IMR-90 (cell line): Measurements from ENCODE around the gene AMOTL2. TPM values are rescaled to one million over a fixed set of nuclear protein-coding genes. Genes with fewer than 3 reads are reported as not detected.

ENCODE experiments used
- CTCF ChIP-seq: conservative IDR thresholded peaks from 2 replicates; pipeline ENCODE4 v1.5.1; 2012; ENCODE audit warnings: mild to moderate bottlenecking, low read depth, low read length, improper control_type of control experiment
- FOS ChIP-seq: fragments of 150-350 bp; IDR thresholded peaks from 2 replicates; pipeline ENCODE4 v1.6.1; 2016; ENCODE audit warnings: low read depth, low read length
- POLR2A ChIP-seq: IDR thresholded peaks from 2 replicates; pipeline ENCODE4 v1.6.1; 2012; ENCODE audit warnings: mild to moderate bottlenecking, low read depth, low read length
- polyA plus RNA-seq, 3 experiments: library from polyadenylated mRNA; depleted of rRNA; stranded (reverse); fragments of >200 nt; gene quantifications; 2 replicates each; pipeline ENCODE4 v1.2.3, GENCODE V29; 2012; ENCODE audit warnings: low replicate concordance in 1 of 3
- total RNA-seq: library from RNA; depleted of rRNA; stranded (reverse); fragments of >200 nt; gene quantifications from 2 replicates; pipeline ENCODE4 v1.2.3, GENCODE V29; 2012

AMOTL2 gene
- total and polyA plus RNA-seq, 2 of the 4 experiments (the other 2 are of a cell fraction) = 162 to 176 TPM

GRCh38 chr3:134312873-134313846, 61.1 kb downstream of the AMOTL2 start (continued):
- peak; percentile 38 for TF ChIP-seq CTCF
- peak; percentile 69; the same call in 1 of the 2 replicates for TF ChIP-seq POLR2A
- no peak for TF ChIP-seq FOS
